IPS-11a (cell line): ENCODE results near the gene CAPN5.
"Not testable (repeated sequence)": the region's sequence is repeated elsewhere in the genome, so short reads cannot be mapped to it uniquely, and the experiment has no call there.

Source experiments
- H3K4me3 ChIP-seq: one replicate; pipeline ENCODE4 v1.5.1; 2013; ENCODE audit warnings: low read depth, low read length, control low read depth

CAPN5 gene

DNA sequence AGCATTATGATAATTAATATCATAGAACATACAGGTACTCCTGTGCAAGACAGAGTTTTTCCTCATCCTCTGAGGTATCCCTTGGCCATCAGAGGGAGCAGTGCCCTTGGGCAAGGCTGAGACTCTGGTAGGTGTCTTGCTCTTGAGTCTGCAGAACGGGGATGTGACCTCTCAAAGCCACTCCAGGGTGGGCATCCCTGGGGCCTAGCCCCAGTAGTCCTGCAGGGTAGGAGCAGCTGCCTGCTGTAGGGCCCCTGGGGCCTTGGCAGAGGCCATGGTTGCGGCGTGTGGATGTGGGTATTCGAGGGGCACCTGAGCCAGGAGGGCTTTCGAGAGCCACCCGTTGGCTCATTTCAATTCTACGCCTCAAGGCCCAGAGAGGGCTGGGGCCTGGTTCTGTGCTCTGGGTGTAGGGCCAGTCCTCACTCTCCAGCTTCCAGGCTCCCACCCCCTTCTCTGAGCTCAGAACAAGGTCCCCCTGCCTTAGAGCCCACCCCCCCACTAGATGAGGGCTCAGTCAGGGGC, 28.1 kb downstream of the CAPN5 start:
- H3K4me3 ChIP-seq = no peak overlapping the region

DNA sequence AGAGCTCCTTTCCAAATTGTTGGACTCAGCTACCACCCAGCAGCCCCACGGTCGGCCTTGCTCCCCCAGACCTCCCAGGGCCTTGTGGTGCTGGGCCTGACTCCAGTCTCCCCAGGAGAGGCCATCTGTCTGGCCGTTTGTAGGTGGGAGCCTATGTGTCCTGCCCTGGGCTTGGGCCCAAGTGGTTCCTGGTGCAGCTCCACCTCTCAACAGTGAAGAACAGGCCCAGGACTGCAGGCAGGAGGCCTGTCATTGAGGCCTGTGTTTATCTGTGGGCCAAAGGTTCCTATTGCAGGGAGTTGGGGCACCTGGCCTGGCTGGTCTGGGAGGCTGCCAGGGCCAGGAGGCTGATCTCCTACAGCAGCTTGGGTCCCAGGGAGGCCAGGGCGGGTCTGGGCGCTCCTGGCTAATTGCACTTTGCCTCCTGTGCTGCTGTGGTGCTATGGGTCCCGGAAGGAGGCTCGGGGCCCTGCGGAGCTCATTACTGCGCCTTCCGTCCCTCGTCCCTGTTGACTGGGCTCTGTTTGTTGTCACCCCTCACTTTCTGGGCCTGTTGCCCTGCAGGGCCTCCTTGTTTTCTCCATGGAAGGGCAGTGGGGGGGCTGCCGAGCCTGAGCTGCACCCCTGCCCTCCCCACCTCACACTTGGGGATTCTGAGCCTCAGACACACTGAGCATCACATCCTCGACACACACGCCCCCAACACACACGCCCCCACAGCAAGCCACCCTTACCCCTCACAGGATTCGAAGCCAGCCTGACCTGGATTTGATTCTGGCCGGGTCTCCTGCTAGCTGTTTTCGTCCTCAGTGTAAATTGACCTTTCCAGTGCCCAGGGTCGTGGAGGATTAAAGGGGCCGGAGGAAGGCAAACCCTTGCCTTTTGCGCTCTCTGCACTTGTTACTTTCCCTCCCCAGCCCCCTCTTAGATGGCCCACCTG, 29.1 kb downstream of the CAPN5 start:
- no peak overlapping the region for H3K4me3 ChIP-seq

DNA sequence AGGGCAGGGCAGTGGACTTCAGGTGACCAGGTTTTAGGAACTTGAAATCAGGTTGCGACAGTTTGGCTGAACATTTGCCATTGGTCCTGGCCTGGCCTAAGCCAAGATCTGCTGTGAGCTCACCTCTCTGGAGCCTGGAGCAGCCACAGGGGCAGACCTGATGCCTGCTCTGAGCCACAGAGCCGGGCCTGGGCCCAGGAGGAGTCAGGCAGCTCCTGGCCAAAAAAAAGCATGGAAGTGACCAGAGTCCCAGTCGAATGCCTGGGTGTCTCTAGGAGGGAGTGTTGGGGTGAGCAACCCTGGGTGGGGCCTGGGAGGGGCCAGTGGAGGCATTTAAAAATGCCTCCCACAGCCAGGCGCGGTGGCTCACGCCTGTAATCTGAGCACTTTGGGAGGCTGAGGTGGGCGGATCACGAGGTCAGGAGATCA, 29.8 kb downstream of the CAPN5 start:
- no peak overlapping the region for H3K4me3 ChIP-seq

GRCh38 chr11:77097180-77097579, 30.4 kb downstream of the CAPN5 start:
- not testable (repeated sequence) for H3K4me3 ChIP-seq

DNA sequence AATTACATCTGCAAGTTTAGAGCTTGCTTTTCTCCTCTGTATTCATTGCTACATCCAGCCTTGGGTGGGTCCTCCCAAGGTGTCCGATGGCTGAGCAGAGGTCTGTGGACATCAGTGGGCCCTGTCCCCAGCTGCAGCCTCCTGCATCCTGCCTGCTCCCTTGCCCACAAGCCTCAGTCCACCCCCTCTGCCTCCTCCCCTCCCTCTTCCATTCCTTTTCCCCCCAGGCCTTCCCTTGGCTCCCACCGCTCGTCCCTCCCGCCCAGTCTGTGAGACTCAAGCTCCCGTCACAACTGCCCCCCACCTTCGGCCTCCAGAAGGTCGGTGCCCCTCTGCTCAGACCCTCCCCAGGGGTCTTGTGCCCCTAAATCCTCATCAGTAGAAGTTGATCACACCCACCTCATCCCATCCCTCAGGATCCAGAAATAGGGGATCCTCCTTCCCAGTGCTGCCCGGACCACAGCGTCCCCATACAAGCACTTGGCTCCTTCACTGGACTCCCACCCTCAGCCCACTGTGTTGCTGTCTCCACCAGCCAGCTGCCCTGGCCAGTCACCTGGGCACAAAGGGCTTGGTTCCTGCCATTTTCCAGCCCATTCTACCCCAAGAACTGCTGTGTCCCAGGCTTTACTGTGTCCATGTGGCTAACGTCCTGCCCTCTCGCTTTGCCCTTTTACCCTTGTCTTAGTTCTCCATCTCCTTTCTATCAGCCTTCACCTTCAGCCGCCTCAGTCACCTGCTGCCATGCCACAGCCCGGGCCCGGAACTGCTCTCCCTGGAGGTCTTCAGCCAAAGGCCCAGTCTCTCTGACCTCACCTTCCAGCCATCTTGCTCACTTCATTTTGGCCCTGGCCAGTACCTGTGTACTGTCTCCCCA, 33.6 kb downstream of the CAPN5 start:
- H3K4me3 ChIP-seq = no peak overlapping the region

DNA sequence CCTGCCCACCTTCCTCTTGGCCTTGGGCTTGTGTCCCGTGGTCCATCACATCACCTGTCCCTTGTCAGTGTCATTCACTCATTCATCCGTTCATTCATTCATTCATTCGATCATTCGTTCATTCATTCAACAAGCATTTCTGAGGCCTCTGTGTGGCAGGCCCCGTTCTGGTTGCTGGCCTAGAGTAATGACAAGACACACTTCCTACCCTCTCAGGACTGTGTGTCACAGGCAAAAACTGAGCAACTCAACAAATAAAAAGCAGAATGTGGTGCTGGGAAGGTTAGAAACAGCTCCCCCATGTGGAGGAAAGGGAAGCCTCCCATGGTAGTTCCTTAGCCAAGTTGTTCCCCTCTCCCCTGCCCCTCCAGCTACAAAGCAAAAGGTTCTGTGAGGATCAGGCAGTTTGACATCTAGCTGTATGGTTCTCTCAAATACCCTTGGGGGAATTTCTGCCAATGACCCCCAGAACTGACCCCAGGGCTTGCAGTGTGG, 34.3 kb downstream of the CAPN5 start:
- H3K4me3 ChIP-seq = no peak overlapping the region

- no peak within 1 kb of the TSS for H3K4me3 ChIP-seq
These were observed 35.8 kb downstream of the CAPN5 start, which contains the start of gene OMP for GRCh38 chr11:77102246-77103210. Gene OMP, plus strand, starts transcription at chr11:77102840. Its CDS starts 0 bp downstream, at chr11:77102840.

DNA sequence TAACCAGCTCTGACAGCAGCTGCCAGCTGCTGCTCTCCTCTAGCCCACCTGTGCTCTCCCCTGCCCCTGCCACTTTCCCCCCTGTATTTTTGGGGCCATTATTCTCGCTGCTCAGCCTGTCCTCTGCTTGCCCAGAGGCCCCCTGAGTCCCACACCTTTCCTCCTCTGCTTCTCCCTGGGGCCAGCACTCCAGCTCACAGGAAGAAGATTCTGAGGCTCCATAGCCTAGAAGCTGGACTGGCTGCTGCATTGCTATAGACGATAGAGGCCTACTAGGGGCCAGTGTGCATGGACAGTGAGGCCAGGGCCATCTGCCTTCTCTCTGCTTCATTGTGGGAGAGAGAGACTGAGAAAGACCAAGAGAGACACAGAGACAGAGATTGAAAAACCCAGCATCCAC, 36.5 kb downstream of the CAPN5 start:
- H3K4me3 ChIP-seq = no peak overlapping the region

GRCh38 chr11:77104727-77105126, 38.0 kb downstream of the CAPN5 start:
- no peak overlapping the region for H3K4me3 ChIP-seq

DNA sequence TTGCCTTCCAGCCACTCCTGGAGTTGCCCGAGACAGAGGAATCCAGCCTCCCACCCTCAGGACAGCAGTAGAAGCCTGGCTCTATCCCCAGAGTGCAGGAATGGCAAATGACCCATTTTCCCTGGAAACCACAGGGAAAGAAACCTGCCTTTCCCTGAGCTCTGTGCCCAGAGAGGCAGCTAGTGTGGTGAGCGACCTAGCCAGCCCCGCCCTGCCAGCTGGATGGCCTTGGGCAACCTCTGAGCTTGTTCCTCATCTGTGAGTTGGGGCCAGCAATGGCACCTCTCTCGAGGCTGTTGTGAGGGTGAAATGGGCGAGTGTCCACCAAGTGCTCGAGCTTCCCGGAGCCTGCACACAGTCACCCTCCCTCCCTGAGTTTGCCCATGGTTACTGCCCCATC, 39.5 kb downstream of the CAPN5 start:
- no peak overlapping the region for H3K4me3 ChIP-seq

DNA sequence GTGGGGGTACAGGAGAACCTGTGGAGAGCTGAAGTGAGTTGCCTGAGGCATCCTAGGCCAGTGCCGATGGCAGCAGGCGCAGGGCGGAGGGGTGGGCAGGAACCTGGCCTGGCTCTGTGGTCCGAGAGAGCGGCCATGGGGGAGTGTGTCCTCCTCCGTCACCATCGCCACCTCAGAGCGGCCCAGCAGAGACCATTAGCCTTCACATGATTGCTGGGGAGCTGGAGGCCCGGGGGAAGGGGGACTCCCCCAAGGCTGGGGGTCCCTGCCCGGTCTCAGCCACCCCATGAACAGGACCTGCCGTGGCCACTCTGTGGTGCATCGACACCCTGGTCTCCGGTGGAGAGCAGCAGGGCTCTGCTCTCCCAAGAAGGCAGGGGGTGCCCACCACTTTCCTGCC, 40.0 kb downstream of the CAPN5 start:
- no peak overlapping the region for H3K4me3 ChIP-seq

DNA sequence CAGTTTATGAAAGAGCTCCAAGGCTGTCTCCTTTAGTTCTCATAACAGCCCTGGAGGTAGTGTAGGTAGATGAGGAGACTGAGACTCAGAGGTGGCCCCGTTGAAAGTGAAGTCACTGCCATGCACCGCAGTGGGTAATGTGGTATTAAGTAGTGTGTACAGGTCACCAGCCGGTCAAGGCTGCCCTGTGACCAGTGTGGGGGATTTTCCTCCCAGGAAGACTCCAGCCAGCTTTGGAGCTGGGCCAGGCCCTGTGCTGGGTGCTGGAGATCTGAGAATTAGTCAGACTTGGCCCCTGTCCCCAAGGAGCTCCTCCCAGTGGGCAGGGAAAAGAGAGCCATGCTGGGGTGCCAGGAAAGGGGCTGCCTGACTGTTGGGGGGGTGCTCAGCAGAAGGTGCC, 41.2 kb downstream of the CAPN5 start:
- no peak overlapping the region for H3K4me3 ChIP-seq

DNA sequence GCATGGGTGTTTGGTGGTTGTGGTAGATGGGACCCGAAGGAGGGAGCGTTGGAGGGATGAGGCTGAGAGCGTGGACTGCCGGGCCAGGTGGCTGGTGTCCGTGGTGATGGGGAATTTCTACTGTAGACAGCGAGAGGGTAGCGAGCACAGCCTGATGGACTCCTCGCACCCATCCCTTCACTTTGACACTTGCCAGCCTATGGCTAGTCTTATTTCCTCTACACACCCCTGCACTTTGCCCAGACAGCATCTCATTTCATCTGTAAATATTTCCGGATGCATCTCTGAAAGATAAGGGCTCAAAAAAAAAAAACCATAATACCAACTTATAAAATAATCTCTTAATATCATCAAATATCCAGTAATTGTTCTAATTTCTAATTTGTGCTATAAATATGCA, 41.7 kb downstream of the CAPN5 start:
- H3K4me3 ChIP-seq = no peak overlapping the region

DNA sequence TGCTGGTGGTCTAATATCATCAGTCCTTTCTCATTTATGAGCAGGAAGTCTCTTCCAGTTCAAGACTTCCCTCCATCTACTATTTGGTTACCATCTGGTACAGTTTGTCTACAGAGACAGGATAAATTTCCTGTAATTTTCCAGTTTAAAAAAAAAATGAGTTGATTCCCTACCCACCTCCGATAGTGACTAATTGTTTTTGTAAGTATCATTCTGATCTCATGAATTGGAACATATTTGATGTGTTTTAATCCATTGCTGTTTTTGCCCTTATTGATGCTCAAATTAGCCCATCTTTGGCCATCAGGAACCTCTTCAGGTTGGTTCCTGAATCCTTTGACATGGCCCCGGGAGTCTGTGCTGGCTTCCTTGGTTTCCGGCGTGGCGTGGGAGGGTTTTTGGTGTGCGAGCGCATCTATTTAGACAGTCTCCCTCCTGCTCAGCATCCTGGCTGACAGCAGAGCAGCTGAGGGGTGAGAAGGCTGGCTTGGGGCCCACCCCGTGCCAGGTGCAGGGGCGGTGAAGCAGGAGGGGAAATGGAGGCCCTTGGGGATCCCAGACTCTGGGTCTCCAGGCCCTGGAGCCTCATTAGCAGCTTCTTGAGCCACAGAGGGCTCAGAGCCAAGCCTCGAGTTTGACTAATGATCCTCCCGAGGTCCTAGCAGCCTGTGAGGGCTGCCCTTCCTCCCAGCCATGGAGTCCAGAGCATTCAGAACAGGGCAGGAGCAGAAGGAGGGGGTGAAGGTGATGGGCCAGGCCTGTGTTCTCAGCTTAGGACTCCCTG, 42.7 kb downstream of the CAPN5 start:
- no peak overlapping the region for H3K4me3 ChIP-seq

DNA sequence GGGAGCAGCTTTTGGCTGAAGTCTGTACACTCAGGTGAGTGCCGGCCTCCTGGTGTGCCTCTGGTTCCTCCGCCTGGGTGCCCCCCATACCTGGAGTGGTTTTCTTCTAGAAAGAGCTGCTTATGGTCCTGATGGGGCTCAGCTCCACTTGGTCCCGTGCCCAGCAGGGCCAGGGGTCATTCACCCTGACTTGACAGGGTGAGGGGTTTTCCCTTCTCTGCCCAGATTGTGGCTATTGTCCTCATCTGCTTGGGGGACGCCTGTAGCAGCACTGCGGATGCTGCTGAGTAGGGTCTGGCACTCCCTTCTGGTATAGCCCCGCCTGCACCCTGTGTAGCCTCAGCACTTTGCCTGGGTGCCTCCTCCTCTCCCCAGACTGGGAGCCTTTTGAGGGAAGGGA, 44.1 kb downstream of the CAPN5 start:
- no peak overlapping the region for H3K4me3 ChIP-seq

GRCh38 chr11:77111277-77111676, 44.5 kb downstream of the CAPN5 start:
- no peak overlapping the region for H3K4me3 ChIP-seq

- no peak overlapping the region for H3K4me3 ChIP-seq
These were observed 45.2 kb downstream of the CAPN5 start for GRCh38 chr11:77111946-77112345.

GRCh38 chr11:77112641-77113381, 46.0 kb downstream of the CAPN5 start:
- no peak overlapping the region for H3K4me3 ChIP-seq
